ENCODE results near the gene TP53I11.

- TF ChIP-seq POLR2A (IDR thresholded peaks at IDR 0.05; ENCODE audit: low read depth, low read length) (no peak), CTCF (IDR thresholded peaks at IDR 0.05; ENCODE audit: extremely low read depth in 1 of 2, insufficient read depth in 1 of 2, low read depth in 1 of 2, low read length in 2 of 2) (no peak)
Observed at GRCh38 chr11:44913502-44913901, 37.2 kb downstream of the TP53I11 start.

Data from endothelial cell of umbilical vein (primary cell).